ENCODE measurements around the gene ADARB2. TPM values are rescaled to one million over a fixed set of nuclear protein-coding genes. Genes with fewer than 3 reads are reported as not detected.
A peak's percentile ranks its signal among the peaks of the same experiment; 100 is the strongest.

Gene ADARB2
- total RNA-seq, 3 donors from 2014 or later, result 0.31 to 4.2 TPM; not detected in 1

DNA sequence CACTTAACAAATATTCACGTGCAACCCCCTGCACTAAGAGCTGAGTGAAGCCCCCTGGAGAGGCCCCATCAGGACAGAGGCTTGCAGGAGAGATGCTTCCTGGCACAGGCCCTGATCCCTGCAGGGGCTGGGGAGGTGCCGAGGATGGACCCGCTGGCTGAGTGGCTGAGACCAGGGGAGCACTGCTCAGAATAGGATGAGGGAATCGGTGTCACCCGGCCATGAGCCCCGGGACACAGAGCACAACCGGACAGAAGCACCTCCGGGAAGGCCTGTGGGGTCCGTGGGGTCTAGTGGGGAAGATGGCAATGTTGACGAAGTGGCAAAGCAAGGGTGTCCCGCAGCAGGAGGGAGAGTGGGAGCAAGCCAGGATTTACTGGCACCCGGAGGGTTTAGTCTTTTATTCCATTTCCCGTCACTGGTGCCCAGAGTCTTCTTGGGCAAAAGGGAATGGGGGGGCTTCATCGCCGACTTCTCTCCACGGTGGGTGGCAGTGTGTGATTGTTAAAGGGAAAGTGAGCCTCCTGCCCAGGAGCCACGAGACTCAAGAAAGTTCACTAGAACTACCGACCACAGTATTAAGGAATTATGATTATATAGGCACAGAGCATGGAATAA, 140.7 kb downstream of the ADARB2 start:
- Histone ChIP-seq H3K4me3 (no peak overlapping the region), H3K36me3 (ENCODE audit: low read depth) (no peaks in the 10 kb centered on the region), H3K9me3 (no peaks in the 10 kb centered on the region), H3K4me1 (ENCODE audit: low read depth) (no peaks in the 10 kb centered on the region)
- DNase-seq (no peak), ATAC-seq (no peak)
- intact Hi-C loops (cut with DNase I, micrococcal nuclease), result no loop called here
- TF ChIP-seq, protein P1, sequence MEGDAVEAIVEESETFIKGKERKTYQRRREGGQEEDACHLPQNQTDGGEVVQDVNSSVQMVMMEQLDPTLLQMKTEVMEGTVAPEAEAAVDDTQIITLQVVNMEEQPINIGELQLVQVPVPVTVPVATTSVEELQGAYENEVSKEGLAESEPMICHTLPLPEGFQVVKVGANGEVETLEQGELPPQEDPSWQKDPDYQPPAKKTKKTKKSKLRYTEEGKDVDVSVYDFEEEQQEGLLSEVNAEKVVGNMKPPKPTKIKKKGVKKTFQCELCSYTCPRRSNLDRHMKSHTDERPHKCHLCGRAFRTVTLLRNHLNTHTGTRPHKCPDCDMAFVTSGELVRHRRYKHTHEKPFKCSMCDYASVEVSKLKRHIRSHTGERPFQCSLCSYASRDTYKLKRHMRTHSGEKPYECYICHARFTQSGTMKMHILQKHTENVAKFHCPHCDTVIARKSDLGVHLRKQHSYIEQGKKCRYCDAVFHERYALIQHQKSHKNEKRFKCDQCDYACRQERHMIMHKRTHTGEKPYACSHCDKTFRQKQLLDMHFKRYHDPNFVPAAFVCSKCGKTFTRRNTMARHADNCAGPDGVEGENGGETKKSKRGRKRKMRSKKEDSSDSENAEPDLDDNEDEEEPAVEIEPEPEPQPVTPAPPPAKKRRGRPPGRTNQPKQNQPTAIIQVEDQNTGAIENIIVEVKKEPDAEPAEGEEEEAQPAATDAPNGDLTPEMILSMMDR (IDR thresholded peaks at IDR 0.05), result no peak

DNA sequence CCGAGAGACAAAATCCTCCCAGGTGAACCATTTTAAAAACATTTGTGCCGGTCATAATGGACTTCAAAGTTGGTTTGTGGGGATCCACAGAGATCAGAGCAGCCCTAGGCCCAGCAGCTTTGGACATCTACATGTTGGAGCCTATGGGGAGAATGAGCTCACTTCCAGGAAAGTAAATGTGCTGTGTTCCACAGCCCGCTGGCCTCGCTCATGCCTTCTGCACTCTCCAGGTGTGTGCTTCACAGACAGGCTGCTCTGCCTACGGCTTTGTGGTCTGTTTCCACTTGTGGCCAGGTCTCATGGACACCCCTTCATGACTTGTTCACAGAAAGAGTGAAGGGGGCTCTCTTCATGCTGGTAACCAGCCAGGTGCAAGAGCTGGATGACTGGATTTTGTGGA, 141.6 kb downstream of the ADARB2 start:
- no peak overlapping the region for H3K4me3 ChIP-seq
- H3K36me3 ChIP-seq (ENCODE audit: low read depth), result no peaks in the 10 kb centered on the region
- H3K9me3 ChIP-seq, result no peaks in the 10 kb centered on the region
- TF ChIP-seq, protein P1 (IDR thresholded peaks at IDR 0.05), result no peak
- intact Hi-C loops (cut with DNase I, micrococcal nuclease), result no loop called here
- DNase-seq (no peak), ATAC-seq (no peak)
- no peaks in the 10 kb centered on the region for H3K4me1 ChIP-seq (ENCODE audit: low read depth)

DNA sequence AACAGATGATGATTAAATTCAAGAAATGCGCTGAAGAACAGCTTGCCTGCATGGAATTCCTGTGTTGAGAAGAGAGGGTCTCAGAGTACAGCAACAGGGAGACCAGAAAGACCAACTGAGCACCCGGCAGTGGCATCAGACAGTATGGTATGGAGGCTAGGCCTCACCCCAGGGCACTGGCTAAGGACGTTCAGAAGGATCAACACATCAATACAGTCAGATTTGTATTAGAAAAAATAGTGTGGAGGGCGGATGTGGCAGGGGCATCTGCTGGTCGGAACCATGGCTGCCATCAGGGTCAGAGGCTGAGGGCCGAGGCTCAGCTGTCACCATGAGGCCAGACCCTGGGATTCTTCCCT, 142.1 kb downstream of the ADARB2 start:
- DNase-seq (no peak), ATAC-seq (no peak)
- H3K36me3 ChIP-seq (ENCODE audit: low read depth), result no peaks in the 10 kb centered on the region
- no peak overlapping the region for H3K4me3 ChIP-seq
- H3K4me1 ChIP-seq (ENCODE audit: low read depth), result no peaks in the 10 kb centered on the region
- intact Hi-C loops (cut with DNase I, micrococcal nuclease), result no loop called here
- no peaks in the 10 kb centered on the region for H3K9me3 ChIP-seq
- TF ChIP-seq, protein P1 (IDR thresholded peaks at IDR 0.05), result no peak

DNA sequence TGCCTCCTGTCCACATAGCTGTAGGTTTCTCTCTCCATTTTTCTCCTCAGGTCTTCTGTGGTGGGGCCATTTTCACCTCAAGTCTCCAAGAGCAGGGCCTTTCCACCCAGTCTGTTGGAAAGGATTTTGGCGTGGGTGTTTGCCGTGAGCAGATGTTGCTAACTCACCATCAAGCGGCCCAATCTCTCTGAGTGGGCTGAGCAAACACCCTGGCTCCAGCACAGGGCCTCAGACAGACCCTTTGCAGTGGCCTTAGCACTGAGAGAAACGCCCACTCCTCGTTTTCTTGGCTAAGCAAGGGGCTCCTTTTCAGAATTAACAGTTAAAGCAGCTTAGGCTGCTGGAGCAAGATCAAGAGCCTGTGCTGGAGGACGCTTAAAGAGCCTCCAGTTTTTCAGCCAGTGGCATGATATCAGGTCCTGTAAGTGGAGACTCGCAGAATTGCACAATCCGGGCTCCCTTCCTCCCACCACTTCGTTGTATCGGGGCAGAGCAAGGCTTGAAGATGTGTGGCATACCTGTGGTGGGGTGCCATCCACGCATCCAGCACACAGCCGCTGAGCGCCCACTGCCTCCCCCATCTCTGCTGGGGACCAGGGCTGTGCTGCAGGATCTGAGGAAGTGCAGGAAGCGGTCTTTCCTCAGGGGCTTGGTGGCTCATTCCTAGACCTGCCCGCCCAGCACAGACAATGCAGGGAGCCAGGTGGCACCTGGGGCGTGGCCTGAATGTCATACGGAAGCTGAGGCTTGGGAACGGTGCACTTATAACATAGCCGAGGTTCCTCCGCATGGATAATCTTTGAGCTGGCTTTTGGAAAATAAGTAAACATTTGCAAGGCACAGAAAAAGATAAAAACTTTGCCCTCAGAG, 142.7 kb downstream of the ADARB2 start:
- ATAC-seq (peak; percentile 61), DNase-seq (peak in 2 of 3 donors; percentile 7 to 33)
- intact Hi-C loops (cut with DNase I, micrococcal nuclease), result no loop called here
- no peaks in the 10 kb centered on the region for H3K9me3 ChIP-seq
- H3K4me1 ChIP-seq (ENCODE audit: low read depth), result no peaks in the 10 kb centered on the region
- TF ChIP-seq, protein P1 (IDR thresholded peaks at IDR 0.05), result no peak
- no peak overlapping the region for H3K4me3 ChIP-seq
- H3K36me3 ChIP-seq (ENCODE audit: low read depth), result no peaks in the 10 kb centered on the region

DNA sequence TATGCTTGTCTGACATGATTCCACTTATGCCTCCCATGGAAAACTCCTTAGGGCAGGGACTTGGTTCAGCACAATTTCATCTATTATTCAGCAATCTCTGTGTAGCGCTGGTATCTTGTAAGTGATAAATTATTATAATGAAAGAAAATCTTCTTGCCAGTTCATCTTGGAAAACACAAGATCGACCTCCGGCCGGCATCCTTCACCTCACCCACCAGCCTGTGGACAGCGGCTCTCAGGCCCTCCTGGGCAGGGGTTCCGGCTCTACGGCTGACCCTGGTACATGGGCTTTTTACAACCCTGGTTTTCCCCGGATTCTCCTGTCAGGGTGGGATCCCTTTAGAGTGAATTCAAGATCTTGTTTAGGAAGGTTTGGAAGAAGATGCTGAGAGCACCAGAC, 145.6 kb downstream of the ADARB2 start:
- DNase-seq, result no peak
- intact Hi-C loops (cut with DNase I, micrococcal nuclease), result no loop called here

More for the DNA sequence above, 145.6 kb downstream of the ADARB2 start:
- Histone ChIP-seq H3K9me3 (no peaks in the 10 kb centered on the region), H3K36me3 (ENCODE audit: low read depth) (no peaks in the 10 kb centered on the region), H3K4me1 (ENCODE audit: low read depth) (no peaks in the 10 kb centered on the region), H3K4me3 (no peak overlapping the region)
- ATAC-seq, result no peak
- TF ChIP-seq, protein P1 (IDR thresholded peaks at IDR 0.05), result no peak
